ENCODE data around the gene REXO1.
A peak's percentile ranks its signal among the peaks of the same experiment; 100 is the strongest.
"Not testable (repeated sequence)": the region's sequence is repeated elsewhere in the genome, so short reads cannot be mapped to it uniquely, and the experiment has no call there.

Gene REXO1

DNA sequence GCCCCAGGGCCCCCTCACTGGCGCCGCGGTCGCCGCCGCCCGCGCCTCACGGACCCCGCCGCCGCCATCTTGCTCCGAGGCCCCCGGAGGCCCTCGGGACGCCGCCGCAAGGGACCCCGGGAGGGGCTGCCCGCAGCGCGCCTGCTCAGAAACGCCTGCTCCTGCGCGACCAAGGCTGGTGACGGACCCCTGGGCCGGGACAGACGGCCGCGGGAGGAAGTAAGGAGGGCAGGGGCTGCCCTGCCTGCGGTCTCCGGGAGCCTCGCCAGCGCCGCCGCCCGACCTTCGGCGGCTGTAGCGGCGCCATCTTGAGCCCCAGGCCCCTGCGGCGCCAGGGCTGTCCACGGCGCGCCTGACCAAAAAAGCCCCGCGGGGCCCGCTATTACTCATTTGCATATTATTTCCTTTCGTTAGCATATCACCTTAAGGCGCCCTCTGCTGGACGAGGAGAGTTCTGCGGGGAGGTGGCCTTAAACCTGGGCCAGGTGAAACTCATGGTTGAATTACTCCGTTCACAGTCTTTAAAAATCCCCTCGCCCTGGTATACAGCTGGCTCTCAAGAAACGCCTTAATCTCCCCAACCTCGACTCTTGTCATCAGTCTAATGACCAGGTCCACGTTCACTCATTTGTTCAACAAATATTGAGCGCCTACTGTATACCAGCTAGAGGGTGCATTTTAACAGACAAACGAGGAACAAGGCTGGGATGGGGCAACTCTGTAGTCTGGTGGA lies at the start of gene REXO1:
TSS of gene REXO1 (minus strand) at position 85 of the 733 bp plus-strand sequence. CDS start 125 bp downstream, outside the sequence.
- peak; percentile 90 for DNase-seq (ENCODE audit: low spot score)

- DNase-seq (ENCODE audit: low spot score), result no peak
These were observed 48.2 kb upstream of the REXO1 start for GRCh38 chr19:1896508-1896907.

GRCh38 chr19:1893791-1894190 lies 45.5 kb upstream of the REXO1 start:
- DNase-seq (ENCODE audit: low spot score), result no peak

- no peak for DNase-seq (ENCODE audit: low spot score)
These were observed 41.6 kb upstream of the REXO1 start for GRCh38 chr19:1889907-1890306.

DNA sequence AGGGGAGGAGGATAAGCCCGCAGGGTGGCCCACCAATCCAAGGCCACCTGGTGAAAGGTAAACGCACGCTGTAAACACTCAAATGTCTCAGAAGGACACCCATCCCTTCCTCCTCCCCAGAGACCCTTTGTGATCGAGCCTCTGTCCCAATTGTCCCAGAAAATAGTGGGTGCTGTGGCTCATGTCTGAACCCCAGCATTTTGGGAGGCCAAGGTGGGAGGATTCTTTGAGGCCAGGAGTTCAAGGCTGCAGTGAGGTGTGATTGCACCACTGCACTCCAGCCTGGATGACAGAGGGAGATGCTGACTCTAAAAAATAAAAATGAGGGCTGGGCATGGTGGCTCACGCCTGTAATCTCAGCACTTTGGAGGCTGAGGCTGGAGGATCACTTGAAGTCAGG lies 40.1 kb upstream of the REXO1 start:
- DNase-seq (ENCODE audit: low spot score), result no peak

DNA sequence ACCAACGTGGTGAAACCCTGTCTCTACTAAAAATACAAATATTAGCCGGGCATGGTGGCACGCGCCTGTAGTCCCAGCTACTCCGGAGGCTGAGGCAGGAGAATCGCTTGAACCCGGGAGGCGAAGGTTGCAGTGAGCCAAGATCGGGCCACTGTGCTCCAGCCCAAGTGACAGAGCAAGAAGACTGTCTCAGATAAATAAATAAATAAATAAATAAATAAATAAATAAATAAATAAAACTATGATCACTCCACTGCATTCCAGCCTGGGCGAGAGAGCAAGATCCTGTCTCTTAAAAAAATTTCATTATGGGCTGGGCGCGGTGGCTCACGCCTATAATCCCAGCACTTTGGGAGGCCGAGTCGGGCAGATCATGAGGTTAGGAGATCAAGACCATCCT lies 38.1 kb upstream of the REXO1 start:
- not testable (repeated sequence) for DNase-seq (ENCODE audit: low spot score)

DNA sequence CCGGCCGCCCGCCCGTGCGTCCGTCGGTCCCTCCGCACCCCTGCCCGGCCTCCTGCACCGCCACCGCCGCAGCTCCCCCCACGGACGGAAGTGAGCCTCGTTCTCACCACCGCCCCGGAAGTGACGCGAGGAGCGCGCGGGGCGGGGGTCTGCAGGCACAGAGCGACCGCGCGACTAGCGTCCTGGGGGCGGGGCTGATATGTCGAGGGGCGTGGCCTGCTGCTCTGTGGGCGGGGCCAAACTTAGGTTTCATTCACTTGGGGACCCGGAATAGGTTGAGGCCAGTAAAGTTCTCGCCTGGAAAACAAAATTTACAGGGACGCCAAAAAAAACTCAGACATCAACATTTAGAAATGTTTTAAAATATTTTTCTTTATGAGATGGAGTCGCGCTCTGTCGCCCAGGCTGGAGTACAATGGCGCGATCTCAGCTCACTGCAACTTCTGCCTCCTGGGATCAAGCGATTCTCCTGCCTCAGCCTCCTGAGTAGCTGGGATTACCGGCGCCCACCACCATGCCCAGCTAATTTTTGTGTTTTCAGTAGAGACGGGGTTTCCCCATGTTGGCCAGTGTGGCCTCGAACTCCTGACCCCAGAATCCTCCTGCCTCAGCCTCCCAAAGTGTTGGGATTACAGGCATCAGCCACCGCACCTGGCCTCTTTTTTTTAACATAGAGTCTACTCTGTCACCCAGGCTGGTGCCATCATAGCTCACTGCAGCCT lies 37.3 kb upstream of the REXO1 start, which contains the start of gene ABHD17A:
TSS of gene ABHD17A (minus strand) at position 99 of the 722 bp plus-strand sequence. CDS start 3,930 bp downstream, outside the sequence.
- DNase-seq (ENCODE audit: low spot score), result peak; percentile 93

- DNase-seq (ENCODE audit: low spot score), result no peak
These were observed 36.5 kb upstream of the REXO1 start for GRCh38 chr19:1884719-1885334.

DNA sequence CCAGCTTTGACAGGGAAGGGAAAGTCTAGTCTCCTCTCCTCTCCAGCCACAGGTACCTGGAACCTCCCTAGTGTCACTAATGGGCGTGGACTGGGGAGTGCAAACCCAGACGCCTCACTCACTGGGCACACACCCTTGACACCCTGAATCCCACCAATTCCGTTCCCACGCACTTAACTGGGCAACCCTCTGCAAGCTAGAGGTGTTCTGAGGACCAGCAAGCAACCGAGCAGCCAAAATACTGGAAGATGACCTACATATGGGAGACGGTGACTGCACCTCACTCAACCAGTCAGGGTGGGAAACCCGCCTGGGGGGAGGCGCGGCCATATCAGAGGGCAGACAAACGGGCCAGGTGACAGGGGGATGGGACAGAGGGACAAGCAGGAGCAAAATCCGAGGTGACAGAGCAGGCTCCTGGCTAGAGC lies 36.0 kb upstream of the REXO1 start:
- DNase-seq (ENCODE audit: low spot score), result no peak

GRCh38 chr19:1883784-1884183 lies 35.5 kb upstream of the REXO1 start:
- DNase-seq (ENCODE audit: low spot score), result no peak

GRCh38 chr19:1882786-1883692 lies 34.8 kb upstream of the REXO1 start:
- DNase-seq (ENCODE audit: low spot score), result no peak

DNA sequence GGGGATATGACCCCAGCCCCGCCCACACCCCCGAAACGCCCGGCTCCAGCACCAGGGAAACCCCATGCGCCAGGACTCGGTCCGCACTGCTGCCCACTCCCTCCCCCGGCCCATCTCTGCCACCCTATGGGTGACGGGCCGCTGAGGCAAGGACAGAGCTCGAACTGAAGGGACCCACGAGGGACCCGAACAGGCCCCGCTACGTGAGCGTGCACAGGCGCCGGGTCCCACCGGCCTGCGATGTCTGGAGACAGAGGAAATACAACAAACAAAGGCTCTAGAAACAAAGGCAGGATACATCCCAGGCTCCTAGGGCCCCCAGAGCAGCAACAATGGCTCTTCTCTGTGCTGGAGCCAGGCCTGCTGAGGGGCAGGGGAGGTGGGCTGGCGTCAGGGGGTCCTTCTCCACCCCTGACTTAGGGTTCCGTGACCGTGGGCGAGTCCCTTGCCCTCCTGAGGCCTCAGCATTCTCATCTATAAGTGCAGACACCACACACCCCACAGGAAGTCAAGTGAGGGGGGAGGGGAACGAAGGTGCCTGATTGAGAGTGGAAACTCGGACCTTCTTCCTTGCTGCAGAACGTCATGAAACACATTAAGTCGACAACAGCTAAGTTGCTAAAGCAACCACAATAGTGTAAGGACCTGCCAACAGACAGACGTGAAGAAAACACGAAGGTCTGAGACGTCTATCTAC lies 34.0 kb upstream of the REXO1 start:
- DNase-seq (ENCODE audit: low spot score), result peak; percentile 84

DNA sequence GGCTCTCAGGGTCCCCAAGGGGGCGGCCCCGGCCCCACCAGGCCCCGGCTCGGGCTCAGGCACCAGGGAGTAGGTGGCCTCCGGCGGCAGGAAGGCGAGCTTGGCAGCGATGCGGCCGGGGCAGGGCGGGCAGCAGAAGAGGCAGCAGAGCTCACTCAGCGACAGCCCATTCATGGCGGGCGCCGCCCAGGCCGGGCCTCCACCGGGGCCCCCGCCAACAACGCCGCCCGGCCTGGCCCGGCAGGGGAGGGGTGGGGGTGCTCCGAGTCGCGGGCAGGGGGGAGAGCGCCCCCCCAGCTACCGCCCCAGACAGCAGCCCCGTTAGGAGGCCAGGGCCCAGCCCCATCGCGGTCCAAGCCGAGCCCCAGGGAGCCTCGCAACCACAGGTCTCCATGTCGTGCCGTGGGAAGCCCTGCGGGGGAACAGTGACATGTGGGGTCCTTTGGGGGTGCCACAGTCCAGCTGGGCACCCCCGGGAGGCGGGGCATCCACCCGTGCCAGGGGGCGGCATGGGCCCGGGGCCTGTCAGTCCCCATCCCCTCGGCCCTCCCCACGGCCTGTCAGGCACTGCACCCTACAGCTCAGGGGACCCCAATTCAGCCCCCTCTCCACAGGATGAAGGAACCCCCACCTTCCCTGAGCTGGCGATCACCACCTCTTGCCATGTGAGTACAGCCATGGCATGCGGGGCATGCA lies 33.3 kb upstream of the REXO1 start:
- not testable (repeated sequence) for DNase-seq (ENCODE audit: low spot score)

DNA sequence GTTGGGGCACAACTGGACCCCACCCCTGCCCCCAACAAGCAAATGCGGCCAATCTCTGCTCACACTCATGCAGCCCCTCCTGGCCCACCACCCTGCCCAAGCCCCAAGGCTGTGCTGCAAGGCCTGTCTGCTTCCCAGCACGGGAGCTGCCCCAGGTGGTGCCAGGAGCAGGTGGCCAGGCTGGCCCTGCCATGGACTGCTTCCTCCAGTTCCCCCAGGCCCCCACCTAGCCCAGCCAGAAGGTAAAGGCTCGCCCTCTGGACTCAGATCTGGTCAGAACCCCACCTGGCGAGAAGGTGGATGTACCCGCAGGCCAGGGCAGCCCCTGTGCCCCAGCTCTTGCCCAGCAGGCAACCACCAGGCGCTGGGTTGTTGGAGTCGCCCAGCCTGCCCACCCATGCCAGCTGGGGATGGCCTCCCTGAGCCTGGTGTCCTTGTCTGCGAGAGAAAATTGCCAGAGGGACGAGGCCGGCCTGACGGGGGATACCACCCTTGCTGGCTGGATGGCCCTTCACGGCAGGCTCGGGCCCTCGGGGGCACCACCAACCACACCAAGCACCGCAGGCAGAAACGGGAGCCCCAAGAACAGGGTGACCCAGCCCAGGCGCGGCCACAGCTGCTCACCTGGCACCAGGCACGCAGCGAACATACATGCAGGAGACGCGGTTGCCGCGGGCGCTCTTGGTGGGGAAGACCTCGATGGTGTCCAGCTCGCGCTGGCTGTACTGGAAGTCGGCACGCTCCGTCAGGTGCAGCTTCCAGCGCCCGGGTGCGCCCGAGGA lies 32.5 kb upstream of the REXO1 start:
- DNase-seq (ENCODE audit: low spot score), result no peak

DNA sequence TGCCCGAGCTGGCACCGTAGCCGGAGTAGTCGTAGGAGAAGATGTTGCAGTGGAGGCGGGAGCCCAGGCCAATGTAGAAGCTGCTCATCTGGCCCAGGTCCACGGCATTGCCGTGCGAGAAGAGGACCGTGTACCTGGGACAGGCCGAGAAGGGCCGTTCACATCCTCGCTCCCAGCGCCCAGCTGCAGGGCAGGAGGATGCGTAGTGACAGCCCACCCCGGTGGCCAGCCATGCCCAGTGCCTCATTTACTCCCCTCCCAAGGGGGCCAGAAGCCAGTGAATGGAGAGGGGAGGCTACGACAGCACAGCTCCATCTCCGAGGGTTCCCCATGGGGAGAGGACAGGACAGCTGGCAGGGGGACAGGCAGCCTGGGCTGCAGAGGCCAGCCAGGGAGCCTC lies 31.7 kb upstream of the REXO1 start:
- not testable (repeated sequence) for DNase-seq (ENCODE audit: low spot score)

- DNase-seq (ENCODE audit: low spot score), result not testable (repeated sequence)
These were observed 30.3 kb upstream of the REXO1 start for GRCh38 chr19:1878583-1878982.

- not testable (repeated sequence) for DNase-seq (ENCODE audit: low spot score)
These were observed 29.0 kb upstream of the REXO1 start for GRCh38 chr19:1877280-1877660.

GRCh38 chr19:1876496-1877279 lies 28.4 kb upstream of the REXO1 start:
- not testable (repeated sequence) for DNase-seq (ENCODE audit: low spot score)

All from pons (tissue), 1 donor.